Measurements from ENCODE around the gene SASS6.

DNA sequence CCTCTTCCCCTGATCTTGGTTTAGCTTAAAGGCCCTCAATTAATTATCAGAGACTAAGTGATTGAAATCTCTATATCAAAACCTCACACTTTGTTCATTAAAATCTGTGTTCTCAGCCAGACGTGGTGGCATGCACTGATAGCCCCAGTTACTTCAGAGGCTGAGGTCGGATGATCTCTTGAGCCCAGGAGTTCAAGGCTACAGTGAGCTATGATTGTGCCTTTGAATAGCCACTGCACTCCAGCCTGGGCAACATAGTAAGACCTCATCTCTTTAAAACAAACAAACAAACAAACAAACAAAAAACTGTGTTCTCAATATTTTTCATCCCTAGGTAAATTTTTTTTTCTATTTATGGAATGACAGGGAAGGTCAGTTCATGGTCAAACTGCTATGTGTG is 18.9 kb upstream of the SASS6 start:
- no peak for TF ChIP-seq EZH2phosphoT487 (IDR thresholded peaks at IDR 0.05; ENCODE audit: borderline replicate concordance, low read depth, low read length)
- TF ChIP-seq, protein P1, sequence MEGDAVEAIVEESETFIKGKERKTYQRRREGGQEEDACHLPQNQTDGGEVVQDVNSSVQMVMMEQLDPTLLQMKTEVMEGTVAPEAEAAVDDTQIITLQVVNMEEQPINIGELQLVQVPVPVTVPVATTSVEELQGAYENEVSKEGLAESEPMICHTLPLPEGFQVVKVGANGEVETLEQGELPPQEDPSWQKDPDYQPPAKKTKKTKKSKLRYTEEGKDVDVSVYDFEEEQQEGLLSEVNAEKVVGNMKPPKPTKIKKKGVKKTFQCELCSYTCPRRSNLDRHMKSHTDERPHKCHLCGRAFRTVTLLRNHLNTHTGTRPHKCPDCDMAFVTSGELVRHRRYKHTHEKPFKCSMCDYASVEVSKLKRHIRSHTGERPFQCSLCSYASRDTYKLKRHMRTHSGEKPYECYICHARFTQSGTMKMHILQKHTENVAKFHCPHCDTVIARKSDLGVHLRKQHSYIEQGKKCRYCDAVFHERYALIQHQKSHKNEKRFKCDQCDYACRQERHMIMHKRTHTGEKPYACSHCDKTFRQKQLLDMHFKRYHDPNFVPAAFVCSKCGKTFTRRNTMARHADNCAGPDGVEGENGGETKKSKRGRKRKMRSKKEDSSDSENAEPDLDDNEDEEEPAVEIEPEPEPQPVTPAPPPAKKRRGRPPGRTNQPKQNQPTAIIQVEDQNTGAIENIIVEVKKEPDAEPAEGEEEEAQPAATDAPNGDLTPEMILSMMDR (conservative IDR thresholded peaks at IDR 0.05; ENCODE audit: low read length): no peak
